ENCODE results near the gene C1orf159.

Gene C1orf159

DNA sequence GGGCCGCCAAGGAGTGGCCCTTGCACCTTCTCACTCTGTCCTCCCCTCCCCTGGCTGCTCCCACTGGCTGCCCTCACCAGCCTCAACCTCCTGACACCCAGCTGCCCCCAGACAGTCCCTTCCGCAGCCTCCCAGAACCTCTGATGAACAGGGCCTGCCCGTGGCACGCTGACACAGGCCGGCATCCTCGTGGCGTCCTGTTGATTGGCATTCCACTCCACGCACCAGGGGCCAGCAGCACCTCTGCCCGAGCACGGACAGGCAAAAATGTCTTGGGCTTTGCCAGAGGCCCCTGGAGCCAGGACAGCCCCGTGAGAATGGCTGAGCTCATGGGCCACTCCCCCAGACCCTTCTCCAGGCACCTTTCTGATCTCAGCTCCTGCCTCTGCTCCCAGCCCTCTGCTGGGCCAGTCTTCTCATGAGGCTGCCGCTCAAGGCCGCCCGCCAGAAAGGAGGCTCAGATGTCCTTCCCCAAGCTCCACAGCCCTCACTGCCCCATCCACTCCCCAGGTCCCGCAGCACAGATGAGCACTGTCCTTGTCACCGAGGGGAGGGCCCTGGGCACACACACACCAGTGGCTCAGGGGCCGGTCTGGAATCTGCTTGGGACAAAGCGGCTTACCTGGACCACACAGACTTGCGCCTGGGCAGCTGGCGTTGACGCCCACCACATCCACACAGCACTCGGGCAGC lies 26.0 kb downstream of the C1orf159 start:
- Histone ChIP-seq H3K36me3 (ENCODE audit: control insufficient read depth, insufficient read depth, low read length) (no peaks in the 10 kb centered on the region), H3K27me3 (ENCODE audit: control insufficient read depth, insufficient read depth, low read length) (no peaks in the 10 kb centered on the region), H3K4me3 (ENCODE audit: low read depth, low read length) (no peak overlapping the region), H3K9me3 (ENCODE audit: control insufficient read depth, insufficient read depth, low read depth, low read length) (peaks cover 6% of the 10 kb centered on the region), H3K4me1 (ENCODE audit: control insufficient read depth, insufficient read depth, low read length) (no peaks in the 10 kb centered on the region), H3K9ac (ENCODE audit: low read length) (no peak overlapping the region), H3K27ac (ENCODE audit: low read depth, low read length) (no peak overlapping the region)

DNA sequence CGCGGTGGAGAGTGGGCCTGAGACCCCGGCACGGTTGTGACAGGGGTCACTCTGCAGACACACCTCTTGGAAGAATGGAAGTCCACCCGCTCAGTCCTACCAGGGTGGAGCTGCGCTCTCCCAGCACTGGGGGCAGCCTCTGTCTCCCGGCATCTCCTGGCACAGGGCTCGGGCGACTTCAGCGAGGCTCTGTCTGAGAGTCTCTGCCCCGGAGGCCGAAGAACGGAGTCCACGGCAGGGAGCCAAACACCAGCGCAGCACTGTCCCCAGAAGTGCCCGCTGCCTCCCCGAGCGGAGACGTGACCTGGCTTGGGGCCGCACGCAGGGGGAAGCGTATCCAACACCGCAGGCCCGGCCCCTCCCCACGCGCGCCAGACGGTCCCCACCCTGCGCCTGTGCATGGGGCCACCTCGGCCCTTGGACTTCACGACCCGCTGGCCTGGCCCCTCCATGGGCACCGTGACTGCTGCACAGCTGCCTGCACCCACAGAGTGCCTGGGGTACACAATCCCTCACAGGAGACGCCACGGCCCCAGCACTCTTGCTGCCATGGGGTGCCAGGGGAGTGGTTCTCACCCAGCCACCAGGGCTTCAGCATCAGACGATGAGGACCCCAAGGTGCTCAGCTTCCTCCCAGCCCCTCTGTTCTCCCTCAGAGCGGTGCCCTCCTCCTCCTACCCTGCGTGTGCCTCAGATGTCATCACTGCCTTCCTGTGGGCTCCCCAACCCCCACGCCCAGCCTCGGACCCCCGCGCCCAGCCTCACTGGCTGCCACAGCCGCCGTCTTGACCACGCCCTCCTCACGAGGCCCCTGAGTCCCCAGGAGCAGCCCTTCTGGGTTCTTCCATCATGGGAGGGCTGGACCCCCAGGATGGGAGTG lies 26.8 kb downstream of the C1orf159 start:
- Histone ChIP-seq H3K9ac (ENCODE audit: low read length) (no peak overlapping the region), H3K27ac (ENCODE audit: low read depth, low read length) (no peak overlapping the region), H3K36me3 (ENCODE audit: control insufficient read depth, insufficient read depth, low read length) (no peaks in the 10 kb centered on the region), H3K4me3 (ENCODE audit: low read depth, low read length) (no peak overlapping the region), H3K27me3 (ENCODE audit: control insufficient read depth, insufficient read depth, low read length) (no peaks in the 10 kb centered on the region), H3K4me1 (ENCODE audit: control insufficient read depth, insufficient read depth, low read length) (no peaks in the 10 kb centered on the region), H3K9me3 (ENCODE audit: control insufficient read depth, insufficient read depth, low read depth, low read length) (peaks cover 1% of the 10 kb centered on the region; the same call in 1 of the 2 replicates)

DNA sequence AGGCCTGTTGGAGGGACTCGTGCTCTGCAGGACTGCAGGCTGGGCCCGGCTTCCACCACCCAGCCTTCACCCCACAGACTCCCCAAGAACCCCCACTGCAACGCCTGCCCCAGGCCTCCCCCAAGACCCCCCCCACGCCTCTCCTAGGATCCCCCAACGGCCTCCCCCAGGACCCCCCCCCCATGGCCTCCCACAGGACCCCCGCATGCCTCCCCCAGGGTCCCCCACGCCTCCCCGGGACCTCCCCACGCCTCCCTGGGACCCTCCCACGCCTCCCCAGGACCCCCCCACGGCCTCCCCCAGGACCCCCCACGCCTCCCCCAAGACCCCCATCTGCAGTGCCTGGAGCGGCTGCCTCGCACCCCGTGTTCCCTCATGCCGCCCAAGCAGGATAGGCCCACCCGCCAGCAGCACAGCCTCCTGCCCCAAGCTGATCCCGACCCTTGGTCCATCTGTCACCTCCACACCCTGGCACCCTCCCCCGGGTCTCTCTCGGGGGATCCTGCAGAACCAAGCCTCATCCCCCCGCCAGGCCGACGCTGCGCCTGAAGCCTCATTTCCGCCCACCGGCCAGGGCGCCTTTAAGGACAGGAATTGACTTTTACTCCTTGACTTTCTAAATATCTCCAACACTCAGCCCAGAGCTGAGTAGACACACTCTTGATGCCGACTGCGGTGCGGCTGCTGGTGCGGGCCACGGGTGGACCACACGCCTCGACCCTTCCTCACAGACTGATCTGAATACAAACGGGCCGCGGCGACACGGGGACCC lies 27.7 kb downstream of the C1orf159 start:
- peaks cover 7% of the 10 kb centered on the region for H3K36me3 ChIP-seq (ENCODE audit: control insufficient read depth, insufficient read depth, low read length)
- no peaks in the 10 kb centered on the region for H3K4me1 ChIP-seq (ENCODE audit: control insufficient read depth, insufficient read depth, low read length)
- H3K27me3 ChIP-seq (ENCODE audit: control insufficient read depth, insufficient read depth, low read length): no peaks in the 10 kb centered on the region
- H3K9me3 ChIP-seq (ENCODE audit: control insufficient read depth, insufficient read depth, low read depth, low read length): no peaks in the 10 kb centered on the region
- no peak overlapping the region for H3K9ac ChIP-seq (ENCODE audit: low read length)
- no peak overlapping the region for H3K27ac ChIP-seq (ENCODE audit: low read depth, low read length)
- no peak overlapping the region for H3K4me3 ChIP-seq (ENCODE audit: low read depth, low read length)

DNA sequence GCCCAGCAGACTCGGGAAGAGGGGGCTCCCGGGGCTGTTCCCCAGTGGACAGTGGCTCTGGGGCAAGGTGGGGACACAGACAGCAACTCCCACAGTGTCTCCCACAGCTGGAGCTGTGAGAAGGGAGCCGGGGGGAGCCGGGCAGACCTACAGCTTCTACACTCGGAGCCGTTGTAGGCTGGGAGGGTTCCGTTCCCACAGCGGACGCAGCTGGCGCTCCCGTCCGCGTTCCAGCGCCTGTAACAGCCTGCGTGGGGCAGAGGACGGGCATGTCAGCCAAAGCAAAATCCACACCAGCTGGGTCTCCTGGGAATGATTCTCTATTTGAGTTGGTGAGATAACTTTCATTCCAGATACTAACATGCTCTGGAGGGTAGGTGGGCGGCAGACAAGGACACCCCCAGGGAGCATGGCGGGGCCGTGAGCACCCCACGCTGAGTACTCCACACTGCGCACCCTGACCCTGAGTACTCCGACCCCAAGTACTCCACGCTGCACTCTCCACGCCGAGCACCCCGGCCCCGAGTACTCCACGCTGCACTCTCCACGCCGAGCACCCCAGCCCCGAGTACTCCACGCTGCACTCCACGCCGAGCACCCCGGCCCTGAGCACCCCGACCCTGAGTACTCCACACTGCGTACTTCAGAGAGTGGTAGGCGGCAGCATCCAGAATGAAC lies 28.4 kb downstream of the C1orf159 start:
- no peak overlapping the region for H3K9ac ChIP-seq (ENCODE audit: low read length)
- H3K36me3 ChIP-seq (ENCODE audit: control insufficient read depth, insufficient read depth, low read length): peaks cover 7% of the 10 kb centered on the region
- H3K9me3 ChIP-seq (ENCODE audit: control insufficient read depth, insufficient read depth, low read depth, low read length): no peaks in the 10 kb centered on the region
- H3K4me1 ChIP-seq (ENCODE audit: control insufficient read depth, insufficient read depth, low read length): no peaks in the 10 kb centered on the region
- H3K4me3 ChIP-seq (ENCODE audit: low read depth, low read length): no peak overlapping the region
- no peak overlapping the region for H3K27ac ChIP-seq (ENCODE audit: low read depth, low read length)
- no peaks in the 10 kb centered on the region for H3K27me3 ChIP-seq (ENCODE audit: control insufficient read depth, insufficient read depth, low read length)

DNA sequence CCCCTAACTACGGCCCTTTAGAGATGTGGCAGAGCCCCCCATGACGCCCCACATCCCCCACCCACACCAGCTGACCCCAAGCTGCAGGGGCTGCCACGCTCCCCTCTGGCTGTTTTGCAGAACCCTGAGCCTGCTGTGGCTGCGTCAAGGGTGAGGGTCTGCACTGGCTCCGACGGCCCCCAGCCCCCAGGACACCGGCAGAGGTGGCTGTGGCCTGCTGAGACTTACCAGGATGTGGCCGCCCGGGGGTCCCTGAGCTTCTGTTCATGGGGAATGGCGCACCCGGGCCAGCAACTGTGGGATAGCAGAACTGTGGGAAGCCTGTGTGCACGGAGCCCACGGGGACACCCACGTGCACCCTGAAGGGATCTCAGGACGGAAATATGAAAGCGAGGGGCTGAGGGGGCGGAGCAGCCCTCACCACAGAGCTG lies 29.0 kb downstream of the C1orf159 start:
- no peak overlapping the region for H3K27ac ChIP-seq (ENCODE audit: low read depth, low read length)
- no peak overlapping the region for H3K4me3 ChIP-seq (ENCODE audit: low read depth, low read length)
- H3K27me3 ChIP-seq (ENCODE audit: control insufficient read depth, insufficient read depth, low read length): no peaks in the 10 kb centered on the region
- H3K9me3 ChIP-seq (ENCODE audit: control insufficient read depth, insufficient read depth, low read depth, low read length): no peaks in the 10 kb centered on the region
- H3K36me3 ChIP-seq (ENCODE audit: control insufficient read depth, insufficient read depth, low read length): peaks cover 7% of the 10 kb centered on the region
- H3K9ac ChIP-seq (ENCODE audit: low read length): no peak overlapping the region
- no peaks in the 10 kb centered on the region for H3K4me1 ChIP-seq (ENCODE audit: control insufficient read depth, insufficient read depth, low read length)

DNA sequence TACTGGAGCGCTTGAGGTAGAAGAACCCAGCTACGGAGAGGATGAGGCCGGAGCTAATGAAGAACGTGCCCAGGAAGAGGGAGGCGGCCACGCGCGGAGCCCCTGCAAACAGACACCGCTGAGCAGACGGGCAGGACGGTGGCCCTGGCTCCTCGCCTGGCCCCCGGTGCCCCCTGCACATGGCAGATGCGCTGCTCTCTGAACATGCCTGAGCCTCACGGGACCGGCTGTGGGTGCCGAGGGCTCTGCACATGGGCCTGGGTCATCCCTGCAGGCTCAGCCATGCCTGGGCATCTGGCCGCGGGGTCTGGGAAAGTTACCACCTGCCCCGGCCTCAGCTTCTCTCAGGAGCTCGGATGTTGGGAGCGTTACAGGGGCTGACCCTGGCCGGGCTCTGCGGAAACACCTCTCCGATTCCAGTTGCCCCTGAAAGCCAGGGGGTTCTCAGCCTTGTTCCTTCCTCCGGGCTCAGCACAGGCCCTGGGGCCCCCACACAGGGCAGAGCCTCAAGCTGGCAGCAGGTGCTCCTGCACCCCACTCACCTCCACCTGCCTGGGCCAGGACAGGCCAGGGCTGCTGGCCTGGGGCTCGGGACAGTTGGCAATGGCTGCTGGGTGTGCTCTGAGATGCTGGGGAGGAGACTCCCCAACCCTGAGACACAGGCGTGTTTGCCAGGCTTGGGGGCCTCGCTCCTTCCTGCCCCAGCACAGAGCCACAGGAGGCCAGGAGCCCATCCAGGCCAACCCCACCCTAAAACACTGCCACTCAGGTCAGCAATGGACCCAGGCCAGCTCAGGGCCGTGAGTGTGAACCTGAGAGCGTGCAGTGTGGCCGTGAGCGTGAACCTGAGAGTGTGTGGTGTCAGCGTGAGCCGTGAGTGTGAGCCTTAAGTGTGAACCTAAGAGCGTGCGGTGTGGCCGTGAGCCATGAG lies 29.7 kb downstream of the C1orf159 start:
- no peaks in the 10 kb centered on the region for H3K4me1 ChIP-seq (ENCODE audit: control insufficient read depth, insufficient read depth, low read length)
- H3K4me3 ChIP-seq (ENCODE audit: low read depth, low read length): no peak overlapping the region
- no peak overlapping the region for H3K27ac ChIP-seq (ENCODE audit: low read depth, low read length)
- no peaks in the 10 kb centered on the region for H3K27me3 ChIP-seq (ENCODE audit: control insufficient read depth, insufficient read depth, low read length)
- H3K9me3 ChIP-seq (ENCODE audit: control insufficient read depth, insufficient read depth, low read depth, low read length): no peaks in the 10 kb centered on the region
- peaks cover 7% of the 10 kb centered on the region for H3K36me3 ChIP-seq (ENCODE audit: control insufficient read depth, insufficient read depth, low read length)
- H3K9ac ChIP-seq (ENCODE audit: low read length): no peak overlapping the region

DNA sequence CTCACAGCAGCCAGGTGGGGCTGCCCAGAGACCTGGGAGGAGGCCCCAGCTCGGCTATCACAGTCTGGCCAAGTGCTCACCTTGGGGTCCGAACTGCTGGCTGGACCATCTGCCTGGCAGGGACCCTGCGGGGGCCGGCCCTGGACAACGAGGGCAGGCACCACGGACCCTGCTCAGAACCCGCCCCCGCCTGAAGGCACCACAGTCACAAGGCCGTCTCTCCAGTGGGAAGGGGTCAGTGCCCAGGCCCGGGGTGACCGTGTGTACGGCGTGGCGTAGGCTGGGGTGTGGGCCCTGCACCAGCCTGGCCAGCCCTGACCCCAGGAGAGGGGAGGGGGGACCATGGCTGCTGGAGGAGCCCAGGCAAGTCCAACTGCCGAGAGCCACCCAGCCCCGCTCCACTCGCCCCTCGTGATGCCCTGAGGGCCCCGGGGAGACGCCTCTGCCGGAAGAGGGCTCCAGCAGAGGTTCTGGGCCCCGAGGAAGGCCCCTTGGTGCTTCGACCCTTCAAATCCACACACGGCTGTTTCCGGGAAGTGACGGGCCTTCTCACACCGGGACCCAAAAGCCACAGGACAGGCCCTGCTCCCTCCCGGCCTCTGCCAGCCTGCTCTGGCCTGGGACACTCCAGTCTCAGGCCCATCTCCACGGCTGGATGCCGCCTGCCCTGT lies 30.6 kb downstream of the C1orf159 start:
- Histone ChIP-seq H3K27ac (ENCODE audit: low read depth, low read length) (no peak overlapping the region), H3K4me1 (ENCODE audit: control insufficient read depth, insufficient read depth, low read length) (no peaks in the 10 kb centered on the region), H3K27me3 (ENCODE audit: control insufficient read depth, insufficient read depth, low read length) (no peaks in the 10 kb centered on the region), H3K36me3 (ENCODE audit: control insufficient read depth, insufficient read depth, low read length) (peaks cover 7% of the 10 kb centered on the region), H3K9ac (ENCODE audit: low read length) (no peak overlapping the region), H3K4me3 (ENCODE audit: low read depth, low read length) (no peak overlapping the region), H3K9me3 (ENCODE audit: control insufficient read depth, insufficient read depth, low read depth, low read length) (no peaks in the 10 kb centered on the region)

DNA sequence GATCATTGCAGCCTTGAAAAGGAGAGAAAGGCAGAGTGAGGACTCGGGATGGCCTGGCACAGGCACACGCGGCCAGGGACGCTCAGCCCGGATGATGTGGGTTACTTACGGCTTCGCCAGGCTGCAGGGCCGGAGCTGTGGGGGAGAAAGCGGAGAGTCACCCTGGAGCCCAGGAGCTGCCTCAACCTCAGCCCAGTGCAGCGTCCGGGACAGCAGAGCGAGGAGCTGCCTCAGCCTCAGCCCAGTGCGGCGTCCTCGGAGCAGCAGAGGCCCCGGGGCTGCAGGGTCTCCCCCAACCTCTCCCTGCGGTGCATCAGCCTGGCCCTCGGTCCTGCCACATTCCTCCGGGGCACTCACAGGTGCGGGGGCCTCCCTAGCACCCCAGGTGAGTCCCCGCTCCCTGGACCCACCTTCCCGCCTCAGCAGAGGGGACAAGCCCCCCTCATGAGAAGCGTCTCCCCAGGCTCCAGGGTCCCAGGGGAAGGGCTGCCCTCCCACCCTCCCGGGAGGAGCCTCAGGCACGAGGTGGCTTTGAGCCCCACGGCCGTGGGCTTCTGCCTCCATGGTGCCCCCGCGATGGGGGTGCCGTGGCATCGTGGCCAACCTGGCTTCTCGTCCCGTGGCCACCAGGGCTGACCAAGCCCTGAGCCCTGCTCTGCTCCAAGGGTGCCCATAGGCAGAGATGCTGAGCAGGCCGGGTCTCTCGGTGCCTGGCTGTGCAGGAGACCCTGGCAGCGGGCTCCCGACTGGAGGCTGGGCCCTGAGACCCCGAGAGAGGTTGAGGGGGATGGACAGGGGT lies 31.3 kb downstream of the C1orf159 start:
- H3K4me1 ChIP-seq (ENCODE audit: control insufficient read depth, insufficient read depth, low read length): 0 out of 2 replicates have a peak, but pooled peaks cover 3% of the 10 kb centered on the region
- H3K9ac ChIP-seq (ENCODE audit: low read length): no peak overlapping the region
- peaks cover 7% of the 10 kb centered on the region for H3K36me3 ChIP-seq (ENCODE audit: control insufficient read depth, insufficient read depth, low read length)
- no peaks in the 10 kb centered on the region for H3K9me3 ChIP-seq (ENCODE audit: control insufficient read depth, insufficient read depth, low read depth, low read length)
- H3K27ac ChIP-seq (ENCODE audit: low read depth, low read length): no peak overlapping the region
- no peak overlapping the region for H3K4me3 ChIP-seq (ENCODE audit: low read depth, low read length)
- H3K27me3 ChIP-seq (ENCODE audit: control insufficient read depth, insufficient read depth, low read length): no peaks in the 10 kb centered on the region
